ENCODE data around the gene ZC2HC1B.
"Not testable (repeated sequence)": the region's sequence is repeated elsewhere in the genome, so short reads cannot be mapped to it uniquely, and the experiment has no call there.

The ZC2HC1B gene

DNA sequence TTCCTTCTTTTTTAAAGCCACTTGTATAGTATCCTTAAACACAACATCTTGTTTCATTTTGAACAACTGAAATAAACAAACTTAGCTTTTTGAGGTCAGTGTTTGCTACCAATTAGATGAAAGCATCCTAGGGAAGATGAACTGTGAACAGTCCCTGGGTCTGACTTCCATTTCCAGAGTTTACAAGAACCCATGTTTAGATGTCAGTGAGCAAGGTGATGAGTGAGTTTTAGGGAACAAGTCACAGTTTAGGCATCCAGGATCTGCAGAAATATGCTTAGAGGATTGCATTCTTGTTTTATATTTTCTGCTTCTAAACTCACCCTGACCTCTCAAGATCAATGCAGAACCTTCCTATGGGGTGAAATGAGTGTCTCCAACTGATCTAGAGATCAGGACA lies 3.0 kb downstream of the ZC2HC1B start:
- no peak for DNase-seq (ENCODE audit: extremely low read depth in 1 of 2, low read depth in 1 of 2)

DNA sequence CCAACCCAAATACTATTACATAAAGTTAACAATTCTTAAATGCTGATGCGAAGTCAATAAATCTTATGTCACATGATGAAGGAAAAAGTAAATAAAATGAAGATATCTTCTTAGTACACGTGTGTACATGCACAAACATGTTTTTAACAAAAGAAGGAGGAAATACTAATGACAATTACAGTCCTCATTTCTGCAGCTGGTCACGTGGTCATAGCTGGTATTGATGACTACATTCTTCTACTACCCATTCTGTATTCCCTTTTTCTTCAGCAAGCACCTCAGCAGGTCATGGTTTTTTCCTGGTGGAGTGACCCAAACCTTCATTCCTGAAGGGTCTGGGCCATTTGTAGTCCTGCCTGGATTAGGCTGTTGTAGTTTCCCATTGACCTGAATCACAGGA lies 4.5 kb downstream of the ZC2HC1B start:
- not testable (repeated sequence) for DNase-seq (ENCODE audit: extremely low read depth in 1 of 2, low read depth in 1 of 2)

DNA sequence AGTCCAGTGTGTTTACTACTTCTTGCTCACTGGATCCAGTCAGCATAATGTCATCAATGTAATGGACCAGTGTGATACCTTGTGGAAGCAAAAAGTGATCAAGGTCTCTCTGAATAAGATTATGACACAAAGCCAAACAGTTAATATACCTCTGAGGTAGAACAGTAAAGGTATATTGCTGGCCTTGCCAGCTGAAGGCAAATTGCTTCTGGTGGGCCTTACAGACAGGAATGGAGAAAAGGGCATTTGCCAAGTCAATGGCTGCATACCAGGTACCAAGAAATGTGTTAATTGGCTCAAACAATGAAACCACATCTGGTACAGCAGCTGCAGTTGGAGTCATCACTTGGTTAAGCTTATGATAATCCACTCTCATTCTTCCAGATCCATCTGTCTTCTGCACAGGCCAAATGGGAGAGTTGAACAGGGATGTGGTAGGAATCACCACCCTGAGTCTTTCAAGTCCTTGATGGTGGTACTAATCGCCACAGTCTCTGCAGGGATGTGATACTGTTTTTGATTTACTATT lies 7.0 kb downstream of the ZC2HC1B start:
- DNase-seq (ENCODE audit: extremely low read depth in 1 of 2, low read depth in 1 of 2), result not testable (repeated sequence)

DNA sequence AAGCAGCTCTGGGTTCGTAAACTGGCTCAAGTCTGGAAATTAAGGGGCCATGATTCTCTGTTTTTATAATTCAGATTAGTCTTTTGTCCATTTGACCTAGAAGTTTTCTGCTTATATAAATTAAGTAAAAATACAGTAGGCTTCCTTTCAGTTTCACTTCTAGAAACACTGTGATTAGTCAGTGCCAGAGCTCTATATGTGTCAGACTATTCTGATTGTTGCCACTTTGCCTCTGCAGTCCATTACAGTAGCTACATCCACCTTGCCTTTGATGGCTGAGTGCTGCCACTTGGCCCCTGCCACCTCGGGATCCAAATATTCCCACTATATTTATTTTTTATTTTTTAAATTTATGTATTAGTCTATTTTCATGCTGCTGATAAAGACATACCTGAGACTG lies 7.9 kb downstream of the ZC2HC1B start:
- DNase-seq (ENCODE audit: extremely low read depth in 1 of 2, low read depth in 1 of 2), result no peak

DNA sequence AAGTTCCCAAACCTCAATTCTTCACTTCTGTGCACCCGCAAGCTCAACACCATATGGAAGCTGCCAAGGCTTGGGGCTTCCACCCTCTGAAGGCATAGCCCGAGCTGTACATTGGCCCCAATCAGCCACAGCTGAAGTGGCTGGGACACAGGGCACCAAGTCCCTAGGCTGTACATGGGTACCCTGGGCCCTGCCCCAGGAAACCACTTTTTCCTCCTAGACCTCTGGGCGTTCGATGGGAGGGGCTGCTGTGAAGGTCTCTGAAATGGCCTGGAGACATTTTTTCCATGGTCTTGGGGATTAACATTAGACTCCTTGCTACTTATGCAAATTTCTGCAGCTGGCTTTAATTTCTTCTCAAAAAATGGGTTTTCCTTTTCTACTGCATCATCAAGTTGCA lies 9.3 kb downstream of the ZC2HC1B start:
- DNase-seq (ENCODE audit: extremely low read depth in 1 of 2, low read depth in 1 of 2), result not testable (repeated sequence)

DNA sequence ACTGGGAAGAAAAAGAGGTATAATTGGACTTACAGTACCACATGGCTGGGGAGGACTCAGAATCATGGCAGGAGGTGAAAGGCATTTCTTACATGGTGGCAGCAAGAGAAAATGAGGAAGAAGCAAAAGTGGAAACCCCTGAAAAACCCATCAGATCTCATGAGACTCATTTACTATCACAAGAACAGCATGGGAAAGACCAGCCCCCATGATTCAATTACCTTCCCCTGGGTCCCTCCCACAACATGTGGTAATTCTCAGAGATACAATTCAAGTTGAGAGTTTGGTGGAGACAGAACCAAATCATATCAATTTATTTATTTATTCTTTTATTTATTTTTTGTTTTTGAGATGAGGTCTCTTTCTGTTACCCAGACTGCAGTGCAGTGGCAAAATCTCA lies 10.2 kb downstream of the ZC2HC1B start:
- not testable (repeated sequence) for DNase-seq (ENCODE audit: extremely low read depth in 1 of 2, low read depth in 1 of 2)

DNA sequence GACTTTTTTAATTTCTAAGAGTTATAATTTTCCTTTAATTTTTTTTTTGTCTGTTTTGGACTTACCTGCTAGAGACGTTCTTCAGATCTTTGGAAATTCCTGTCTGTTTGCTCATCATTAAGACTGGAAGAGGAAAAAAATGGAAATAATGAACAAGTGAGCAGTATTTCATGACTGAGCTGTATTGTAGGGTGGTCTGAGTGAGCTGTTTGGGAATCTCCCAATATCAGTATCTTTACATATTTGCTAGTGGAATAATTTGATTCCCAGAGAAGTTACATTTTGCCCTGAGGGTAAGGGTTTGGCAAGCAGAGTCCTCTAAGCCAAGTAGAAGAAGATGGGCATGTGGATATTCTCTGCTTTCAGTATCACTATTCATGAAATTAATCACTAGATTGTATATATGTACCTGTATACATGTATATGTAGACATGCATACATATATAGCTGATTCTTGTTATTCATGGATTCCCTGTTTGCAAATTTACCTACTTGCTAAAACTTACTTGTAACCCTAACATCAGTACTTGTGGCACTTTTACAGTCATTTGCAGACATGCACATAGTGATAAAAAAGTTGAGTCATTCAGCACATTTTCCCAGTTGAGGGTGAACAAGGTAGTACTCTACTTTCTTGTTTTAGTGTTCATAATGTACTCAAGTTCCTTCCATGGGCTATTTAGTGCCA lies 13.5 kb downstream of the ZC2HC1B start:
- no peak for DNase-seq (ENCODE audit: extremely low read depth in 1 of 2, low read depth in 1 of 2)

DNA sequence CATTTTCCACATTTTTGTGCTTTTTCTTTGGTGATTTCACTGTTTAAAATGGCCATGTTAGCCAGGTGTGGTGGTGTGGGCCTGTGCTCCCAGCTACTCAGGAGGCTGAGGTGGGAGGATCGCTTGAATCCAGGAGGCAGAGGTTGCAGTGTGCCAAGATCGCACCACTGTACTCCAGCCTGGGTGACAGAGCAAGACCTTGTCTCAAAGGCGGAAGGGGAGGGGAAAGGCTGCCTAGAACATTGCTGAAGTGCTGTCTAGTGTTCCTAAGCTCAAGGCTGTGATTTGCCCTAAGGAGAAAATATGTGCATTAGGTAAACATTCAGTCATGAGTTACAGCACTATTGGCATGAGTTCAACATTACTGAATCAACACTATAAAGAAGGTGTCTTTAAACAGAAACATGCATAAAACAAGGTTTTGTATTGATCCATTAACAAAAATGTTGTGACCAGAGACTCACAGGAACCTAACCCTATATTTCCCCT lies 14.0 kb downstream of the ZC2HC1B start:
- DNase-seq (ENCODE audit: extremely low read depth in 1 of 2, low read depth in 1 of 2), result no peak

DNA sequence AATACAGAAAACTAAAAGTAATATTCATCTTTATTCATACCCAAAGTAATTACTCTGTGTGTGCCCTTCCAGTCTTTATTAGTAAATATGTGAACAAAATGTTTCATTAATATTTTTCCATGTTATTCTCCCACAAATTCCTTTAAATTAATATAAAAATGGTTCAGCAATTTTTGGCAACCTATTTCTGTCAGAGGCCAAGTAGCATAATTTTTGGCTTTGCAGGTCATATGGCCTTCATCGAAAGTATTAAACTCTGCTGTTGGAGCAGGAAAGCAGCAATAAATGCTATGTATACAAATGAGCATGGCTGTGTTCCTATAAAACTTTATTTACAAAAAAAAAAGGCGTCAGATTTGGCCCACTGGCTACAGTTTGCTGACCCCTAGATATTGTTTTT lies 16.1 kb downstream of the ZC2HC1B start:
- no peak for DNase-seq (ENCODE audit: extremely low read depth in 1 of 2, low read depth in 1 of 2)

DNA sequence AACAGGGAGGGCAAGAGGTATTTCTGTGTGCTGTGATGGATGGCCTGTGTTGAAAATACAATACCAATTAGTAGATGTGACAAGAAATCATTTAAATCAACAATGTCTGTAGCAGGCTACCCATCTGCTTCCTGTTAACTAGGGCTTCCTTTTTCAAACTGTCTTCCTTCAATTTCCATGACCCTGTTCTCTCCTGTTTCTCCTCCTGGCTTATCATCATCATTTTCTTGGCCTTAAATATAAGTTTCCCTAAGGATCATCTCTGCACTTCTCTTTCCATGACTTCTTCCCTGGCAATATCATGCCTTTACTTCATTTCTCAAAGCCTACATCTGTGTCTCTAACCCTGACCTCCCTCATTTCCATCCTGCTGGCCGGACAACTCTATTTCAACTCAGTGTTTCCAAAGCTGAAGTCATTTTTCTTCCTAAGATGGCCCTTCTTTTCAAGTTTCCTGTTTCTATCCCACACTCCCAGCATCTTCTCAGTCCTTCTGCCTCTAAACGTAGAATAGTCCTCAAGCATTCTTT lies 18.2 kb downstream of the ZC2HC1B start:
- no peak for DNase-seq (ENCODE audit: extremely low read depth in 1 of 2, low read depth in 1 of 2)

DNA sequence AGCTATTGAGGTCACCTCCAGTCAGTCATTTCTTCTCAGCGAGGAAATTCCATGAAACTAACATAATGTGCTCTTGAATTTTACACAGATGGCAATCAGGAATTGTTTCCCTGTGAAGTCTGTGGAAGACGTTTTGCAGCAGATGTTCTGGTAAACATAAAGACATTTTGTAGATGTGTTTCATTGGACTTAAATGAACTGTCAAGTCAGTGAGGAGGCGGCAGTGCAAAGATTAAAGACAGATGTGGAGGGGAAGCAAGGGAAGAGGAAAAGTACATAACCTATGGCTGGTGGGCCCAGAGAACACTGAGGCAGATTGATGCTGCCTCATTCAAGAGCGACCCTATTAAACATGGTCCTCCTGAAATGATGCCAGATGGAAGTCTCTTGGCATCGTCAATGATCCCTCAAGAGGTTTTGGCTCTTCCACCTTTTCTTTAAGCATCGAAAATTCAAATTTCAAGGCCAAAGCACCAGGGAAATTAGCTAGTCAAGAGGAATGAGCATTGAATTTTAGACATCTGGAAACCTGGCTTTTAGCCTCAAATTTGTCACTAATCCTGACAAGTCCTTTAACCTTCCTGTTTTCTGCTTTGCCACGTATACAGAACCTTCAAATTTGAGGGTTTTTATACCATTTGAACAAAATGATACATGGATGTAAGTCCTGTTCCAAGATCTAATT lies 20.1 kb downstream of the ZC2HC1B start:
- DNase-seq (ENCODE audit: extremely low read depth in 1 of 2, low read depth in 1 of 2), result no peak

DNA sequence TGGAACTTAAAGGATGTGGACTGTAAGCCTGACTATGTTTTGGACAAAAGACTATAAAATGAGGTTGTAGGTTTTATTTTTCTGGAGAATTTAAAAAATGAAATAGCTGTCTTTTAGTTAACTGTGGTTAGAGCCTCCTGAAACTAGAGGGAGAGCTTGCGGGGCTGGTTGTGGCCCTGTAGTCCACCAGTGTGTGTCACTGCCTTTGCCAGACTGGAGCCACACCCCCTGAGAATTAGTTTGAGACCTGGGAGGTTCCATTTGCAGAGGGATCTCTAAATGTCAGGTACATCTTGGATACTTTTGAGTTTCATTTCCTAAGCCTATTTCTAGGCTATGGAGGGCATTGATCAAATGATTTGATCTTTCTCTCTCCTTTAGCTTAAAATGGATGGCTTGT lies 20.8 kb downstream of the ZC2HC1B start:
- DNase-seq (ENCODE audit: extremely low read depth in 1 of 2, low read depth in 1 of 2), result no peak

DNA sequence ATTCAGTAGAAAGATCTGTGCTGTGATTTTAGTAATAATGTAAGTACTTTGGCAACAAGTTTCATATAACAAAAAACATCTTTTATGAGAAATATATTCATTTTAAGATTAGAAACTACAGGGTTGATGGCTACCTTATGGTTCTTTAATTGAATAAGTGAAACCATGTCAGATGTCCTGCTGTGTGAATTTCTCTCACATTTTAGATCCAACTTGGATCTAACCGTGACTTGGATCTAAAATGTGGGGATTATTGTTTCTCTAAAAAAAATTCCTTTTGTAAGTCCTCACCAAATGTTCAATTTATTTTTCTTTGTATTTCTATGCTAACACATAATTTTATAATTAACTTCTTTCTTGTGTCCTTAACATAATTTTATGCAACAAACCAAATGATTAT lies 30.4 kb downstream of the ZC2HC1B start:
- DNase-seq (ENCODE audit: extremely low read depth in 1 of 2, low read depth in 1 of 2), result no peak

DNA sequence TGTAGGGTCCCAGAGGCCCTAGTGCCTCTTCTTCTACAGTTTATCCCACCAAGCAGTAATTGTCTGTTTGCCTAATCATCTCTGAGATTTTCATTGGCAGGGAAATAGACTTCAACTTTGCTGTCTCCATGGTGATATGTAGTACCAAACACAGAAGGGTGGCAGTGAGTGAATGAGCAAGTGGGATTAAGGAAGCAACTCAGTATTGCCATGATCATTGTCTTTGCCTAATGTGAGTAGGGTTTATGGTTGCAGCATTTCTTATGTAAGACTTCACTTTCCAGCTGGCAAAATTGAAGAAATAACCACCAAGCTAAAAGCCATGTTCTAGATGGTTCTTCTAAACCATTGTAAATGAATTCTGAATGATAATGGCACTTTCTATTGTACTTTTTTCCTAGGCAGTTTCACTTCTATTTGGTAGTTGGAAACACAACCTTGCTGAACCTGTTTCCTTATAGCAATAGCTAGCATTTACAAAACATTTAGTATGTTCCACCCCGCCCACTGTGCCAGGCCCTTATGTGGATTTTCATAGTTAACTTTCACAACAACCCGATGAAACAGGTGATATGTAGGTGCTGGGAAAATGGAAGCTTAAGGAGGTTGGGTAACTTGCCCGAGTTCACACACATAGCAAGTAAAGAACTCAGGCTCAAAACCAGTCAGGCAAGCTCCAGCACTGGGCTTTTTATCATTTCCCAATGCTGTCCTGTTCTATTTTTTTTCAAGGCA lies 32.0 kb downstream of the ZC2HC1B start:
- no peak for DNase-seq (ENCODE audit: extremely low read depth in 1 of 2, low read depth in 1 of 2)

DNA sequence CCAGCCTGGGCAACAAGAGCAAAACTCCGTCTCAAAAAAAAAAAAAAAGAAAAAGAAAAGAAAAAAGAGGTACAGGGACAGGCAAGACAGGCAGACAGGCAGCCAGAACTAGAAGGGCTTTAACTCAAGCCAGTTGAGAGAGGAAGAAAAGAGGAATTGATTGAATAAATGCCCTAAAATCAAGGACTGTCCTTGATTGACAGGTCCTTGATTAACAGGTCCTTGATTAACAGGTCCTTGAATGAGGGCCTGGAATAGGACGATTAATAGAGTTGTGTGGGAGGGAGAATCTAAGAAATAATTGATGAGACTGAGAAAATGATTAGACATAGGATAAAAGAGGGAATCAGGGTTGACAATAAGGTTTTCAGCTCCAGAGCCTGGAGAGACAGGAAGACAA lies 36.1 kb downstream of the ZC2HC1B start:
- no peak for DNase-seq (ENCODE audit: extremely low read depth in 1 of 2, low read depth in 1 of 2)

DNA sequence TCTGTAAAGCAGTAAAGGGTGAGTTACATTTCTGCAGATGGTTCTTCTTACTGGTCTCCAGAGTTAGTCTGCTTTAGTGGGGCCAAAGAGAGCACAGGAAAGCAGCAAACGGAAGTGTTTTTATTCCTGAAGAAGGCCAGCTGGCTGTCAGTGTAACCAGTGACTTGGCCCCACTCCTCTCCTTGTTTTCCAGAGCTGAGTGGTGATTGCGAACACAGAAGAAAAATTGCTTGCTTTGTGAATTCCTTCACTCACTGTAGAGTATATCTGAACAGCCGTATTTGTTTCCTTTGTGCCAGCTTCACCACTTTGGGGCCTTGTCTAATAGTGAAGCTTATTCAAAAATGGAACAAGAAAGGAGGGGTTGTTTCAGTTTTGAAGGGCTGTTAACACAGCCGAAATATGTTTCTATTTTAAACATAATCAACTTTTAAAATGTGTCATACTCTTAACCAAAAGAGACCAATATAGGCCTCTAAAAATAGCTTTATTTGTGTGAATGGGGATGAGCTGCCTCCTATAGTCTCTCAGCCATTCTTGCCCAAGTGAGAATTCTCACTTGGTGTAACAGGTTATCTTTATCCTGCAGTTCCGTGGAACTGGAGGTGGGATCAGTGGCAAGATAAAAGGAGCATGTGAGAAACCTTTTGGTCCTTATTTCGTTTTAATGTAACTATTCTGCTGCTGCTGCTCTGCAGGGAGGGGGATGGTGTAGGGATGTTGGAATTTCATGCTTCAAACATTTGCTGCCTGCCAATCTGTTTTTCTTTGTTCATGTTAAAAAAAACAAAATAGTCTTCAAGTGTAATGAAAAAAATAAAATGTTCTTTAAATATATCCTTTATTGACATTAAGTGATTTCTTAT lies 37.8 kb downstream of the ZC2HC1B start:
- no peak for DNase-seq (ENCODE audit: extremely low read depth in 1 of 2, low read depth in 1 of 2)

DNA sequence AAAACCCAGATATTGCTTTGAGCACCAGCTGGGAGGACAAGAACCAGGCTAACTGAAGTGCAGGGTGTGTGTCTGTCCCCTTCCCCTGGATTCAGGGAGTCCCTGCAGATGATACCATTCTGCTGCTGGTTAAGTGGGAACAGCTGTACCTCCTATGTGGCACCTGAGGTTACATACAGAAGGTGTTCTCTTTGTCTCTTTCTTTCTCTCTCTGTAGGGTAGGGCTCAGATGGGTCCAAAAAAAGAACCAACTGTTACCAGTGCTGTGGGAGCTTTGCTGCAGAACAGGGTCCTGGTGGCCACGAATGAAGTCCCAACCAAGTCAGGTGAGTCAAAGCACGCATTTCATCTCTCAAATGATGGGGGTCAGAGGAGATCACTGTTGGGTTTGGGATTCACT lies 38.6 kb downstream of the ZC2HC1B start:
- DNase-seq (ENCODE audit: extremely low read depth in 1 of 2, low read depth in 1 of 2), result no peak

DNA sequence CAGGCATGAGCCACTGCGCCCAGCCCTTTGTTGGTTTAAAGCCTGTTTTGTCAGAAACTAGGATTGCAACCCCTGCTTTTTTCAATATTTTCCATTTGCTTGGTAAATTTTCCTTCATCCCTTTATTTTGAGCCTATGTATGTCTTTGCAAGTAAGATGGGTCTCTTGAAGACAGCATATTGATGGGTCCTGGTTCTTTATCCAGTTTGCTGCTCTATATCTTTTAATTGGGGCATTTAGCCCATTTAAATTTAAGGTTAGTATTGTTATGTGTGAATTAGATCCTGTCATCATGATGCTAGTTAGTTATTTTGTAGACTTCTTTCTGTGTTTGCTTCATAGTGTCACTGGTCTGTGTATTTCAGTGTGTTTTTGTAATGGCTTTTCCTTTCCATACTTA lies 46.8 kb downstream of the ZC2HC1B start:
- DNase-seq (ENCODE audit: extremely low read depth in 1 of 2, low read depth in 1 of 2), result no peak

DNA sequence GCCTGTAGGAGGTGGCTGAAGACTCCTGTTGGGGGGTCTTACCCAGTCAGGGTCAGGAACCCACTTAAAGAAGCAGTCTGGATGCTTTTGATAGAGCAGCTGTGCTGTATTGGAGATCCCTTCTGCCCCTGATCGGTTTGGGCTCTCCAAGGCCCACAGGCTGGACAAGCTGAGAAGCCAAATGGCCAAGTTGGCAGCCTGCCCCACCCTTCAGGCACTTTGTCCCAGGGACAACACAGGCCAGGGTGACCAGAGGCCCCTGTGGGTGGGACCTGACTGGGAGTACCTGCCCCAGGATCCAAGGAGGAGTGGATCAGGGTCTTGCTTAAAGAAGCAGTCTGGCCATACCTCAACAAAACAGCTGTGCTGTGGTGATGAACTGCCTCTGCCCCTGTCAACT lies 48.4 kb downstream of the ZC2HC1B start:
- DNase-seq (ENCODE audit: extremely low read depth in 1 of 2, low read depth in 1 of 2), result no peak

DNA sequence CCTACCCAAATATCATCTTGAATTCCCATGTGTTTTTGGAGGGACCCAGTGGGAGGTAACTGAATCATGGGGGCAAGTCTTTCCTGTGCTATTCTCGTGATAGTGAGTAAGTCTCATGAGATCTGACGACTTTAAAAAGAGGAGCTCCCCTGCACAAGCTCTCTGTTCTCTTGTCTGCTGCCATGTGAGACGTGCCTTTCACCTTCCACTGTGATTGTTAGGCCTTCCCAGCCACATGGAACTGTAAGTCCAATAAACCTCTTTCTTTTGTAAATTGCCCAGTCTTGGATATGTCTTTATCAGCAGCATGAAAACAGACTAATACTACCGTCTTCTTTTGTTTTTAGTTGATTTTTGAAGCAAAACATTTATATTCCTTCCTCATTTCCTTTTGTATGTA lies 52.8 kb downstream of the ZC2HC1B start:
- DNase-seq (ENCODE audit: extremely low read depth in 1 of 2, low read depth in 1 of 2), result not testable (repeated sequence)
